Measurements from ENCODE around the gene CDKN2B.
"Not testable (repeated sequence)": the region's sequence is repeated elsewhere in the genome, so short reads cannot be mapped to it uniquely, and the experiment has no call there.

Gene CDKN2B

GRCh38 chr9:21968331-21969010, 40.6 kb downstream of the CDKN2B start:
- peak; percentile 12 for DNase-seq

GRCh38 chr9:21967702-21968101, 41.4 kb downstream of the CDKN2B start:
- no peak for DNase-seq

GRCh38 chr9:21967169-21967568, 41.9 kb downstream of the CDKN2B start:
- DNase-seq = no peak

GRCh38 chr9:21966140-21966851, 42.8 kb downstream of the CDKN2B start:
- DNase-seq = no peak

- DNase-seq = peak; percentile 69
These were observed 43.6 kb downstream of the CDKN2B start for GRCh38 chr9:21965401-21965951.

- peak; percentile 61 for DNase-seq
These were observed 44.1 kb downstream of the CDKN2B start for GRCh38 chr9:21964925-21965385.

- DNase-seq = no peak
These were observed 47.5 kb downstream of the CDKN2B start for GRCh38 chr9:21961569-21961968.

- DNase-seq = not testable (repeated sequence)
These were observed 49.8 kb downstream of the CDKN2B start for GRCh38 chr9:21959268-21959667.

- no peak for DNase-seq
These were observed 50.3 kb downstream of the CDKN2B start for GRCh38 chr9:21958833-21959232.
